GM12864 (cell line): ENCODE data around the gene ACTR3C.

Experiments
- DNase-seq: peaks from one replicate; pipeline ENCODE4 v3.0.0-alpha.2; 2011; ENCODE audit warnings: low read depth
- H3K4me3 ChIP-seq: 2 replicates; pipeline ENCODE4 v1.5.1; 2011; ENCODE audit warnings: mild to moderate bottlenecking, low read depth, low read length, control low read depth
- CTCF ChIP-seq: IDR thresholded peaks from 2 replicates; pipeline ENCODE4 v1.5.1; 2011; ENCODE audit warnings: low read depth, mild to moderate bottlenecking, moderate library complexity, low read length, control low read depth, inconsistent platforms; ENCODE audit errors: missing control alignments

ACTR3C gene

GRCh38 chr7:150346922-150347321 is 23.6 kb upstream of the ACTR3C start:
- no peak for DNase-seq
- no peak overlapping the region for H3K4me3 ChIP-seq
- no peak for TF ChIP-seq CTCF

- no peak for TF ChIP-seq CTCF
- no peak overlapping the region for H3K4me3 ChIP-seq
- no peak for DNase-seq
Measured at GRCh38 chr7:150345012-150345411, 21.7 kb upstream of the ACTR3C start.

GRCh38 chr7:150344299-150344698 is 21.0 kb upstream of the ACTR3C start:
- no peak for TF ChIP-seq CTCF
- no peak for DNase-seq
- no peak overlapping the region for H3K4me3 ChIP-seq

- no peak for TF ChIP-seq CTCF
- no peak overlapping the region for H3K4me3 ChIP-seq
- no peak for DNase-seq
Measured at GRCh38 chr7:150343225-150343624, 19.9 kb upstream of the ACTR3C start.

- no peak overlapping the region for H3K4me3 ChIP-seq
- DNase-seq, result no peak
- no peak for TF ChIP-seq CTCF
Measured at GRCh38 chr7:150342121-150342408, 18.7 kb upstream of the ACTR3C start.

- no peak within 1 kb of the TSS for H3K4me3 ChIP-seq
Measured at GRCh38 chr7:150341263-150342120, 18.1 kb upstream of the ACTR3C start, which contains the start of gene RARRES2. TSS of gene RARRES2 (minus strand) at chr7:150341629. CDS start at chr7:150340609, 1,020 bp downstream.

More at GRCh38 chr7:150341263-150342120, 18.1 kb upstream of the ACTR3C start, which contains the start of gene RARRES2:
- DNase-seq, result no peak
- no peak for TF ChIP-seq CTCF
